H9 (cell line): Measurements from ENCODE around the gene RANBP3. TPM values are rescaled to one million over a fixed set of nuclear protein-coding genes. Genes with fewer than 3 reads are reported as not detected.
"Not testable (repeated sequence)": the region's sequence is repeated elsewhere in the genome, so short reads cannot be mapped to it uniquely, and the experiment has no call there.

Experiments
- DNase-seq: peaks from one replicate; pipeline ENCODE4 v3.0.0-alpha.2; 2017
- H2AFZ ChIP-seq: one replicate; pipeline ENCODE4 v1.6.1; 2013; ENCODE audit warnings: mild to moderate bottlenecking, low read length, control low read depth, moderate library complexity
- H2AK5ac ChIP-seq: 2 replicates; pipeline ENCODE4 v1.6.1; 2013; ENCODE audit warnings: low read length, control low read depth, mixed read lengths; ENCODE audit not compliant: insufficient read length
- H2BK120ac ChIP-seq: one replicate; pipeline ENCODE4 v1.6.1; 2013; ENCODE audit warnings: low read depth, mild to moderate bottlenecking, low read length, control low read depth, inconsistent platforms; ENCODE audit not compliant: poor library complexity, severe bottlenecking
- H2BK12ac ChIP-seq: 2 replicates; pipeline ENCODE4 v1.6.1; 2013; ENCODE audit warnings: low read length, control low read depth, mixed read lengths, low read depth; ENCODE audit not compliant: insufficient read length
- H2BK15ac ChIP-seq: 2 replicates; pipeline ENCODE4 v1.6.1; 2013; ENCODE audit warnings: low read depth, low read length, control low read depth
- H2BK20ac ChIP-seq: one replicate; pipeline ENCODE4 v1.6.1; 2013; ENCODE audit warnings: low read depth, mild to moderate bottlenecking, low read length, control low read depth, inconsistent platforms; ENCODE audit not compliant: poor library complexity, severe bottlenecking
- H2BK5ac ChIP-seq: 2 replicates; pipeline ENCODE4 v1.6.1; 2013; ENCODE audit warnings: low read length, control low read depth, mixed read lengths; ENCODE audit not compliant: insufficient read length
- H3K14ac ChIP-seq: 2 replicates; pipeline ENCODE4 v1.6.1; 2013; ENCODE audit warnings: low read length, control low read depth; ENCODE audit not compliant: insufficient read depth
- H3K18ac ChIP-seq: 2 replicates; pipeline ENCODE4 v1.6.1; 2013; ENCODE audit warnings: low read depth, mild to moderate bottlenecking, mixed read lengths, low read length, control low read depth; ENCODE audit not compliant: insufficient read length
- H3K23ac ChIP-seq: 2 replicates; pipeline ENCODE4 v1.6.1; 2013; ENCODE audit warnings: low read length, control low read depth, mixed read lengths, low read depth; ENCODE audit not compliant: insufficient read length
- H3K23me2 ChIP-seq: 2 replicates; pipeline ENCODE4 v1.6.1; 2013; ENCODE audit warnings: low read depth, mild to moderate bottlenecking, mixed read lengths, low read length, control low read depth; ENCODE audit not compliant: insufficient read length, poor library complexity, severe bottlenecking
- H3K27ac ChIP-seq: 2 replicates; pipeline ENCODE4 v1.5.1; 2013; ENCODE audit warnings: low read length, control low read depth, mixed read lengths, low read depth; ENCODE audit not compliant: insufficient read length
- H3K27me3 ChIP-seq: 2 replicates; pipeline ENCODE4 v1.6.1; 2013; ENCODE audit warnings: low read length, control low read depth, inconsistent platforms; ENCODE audit not compliant: insufficient read depth
- H3K4ac ChIP-seq: 2 replicates; pipeline ENCODE4 v1.6.1; 2013; ENCODE audit warnings: low read depth, mild to moderate bottlenecking, control low read depth, inconsistent platforms, low read length, moderate library complexity
- H3K4me1 ChIP-seq: 2 replicates; pipeline ENCODE4 v1.6.1; 2013; ENCODE audit warnings: low read length, control low read depth, inconsistent platforms; ENCODE audit not compliant: insufficient read depth
- H3K4me2 ChIP-seq: 2 replicates; pipeline ENCODE4 v1.6.1; 2013; ENCODE audit warnings: low read length, control low read depth, mixed read lengths; ENCODE audit not compliant: insufficient read length, insufficient read depth
- H3K56ac ChIP-seq: 2 replicates; pipeline ENCODE4 v1.6.1; 2013; ENCODE audit warnings: low read depth, mild to moderate bottlenecking, mixed read lengths, low read length, control low read depth; ENCODE audit not compliant: insufficient read length
- H3K79me1 ChIP-seq: 2 replicates; pipeline ENCODE4 v1.6.1; 2013; ENCODE audit warnings: low read depth, mild to moderate bottlenecking, moderate library complexity, low read length, control low read depth, inconsistent platforms; ENCODE audit not compliant: insufficient read depth, poor library complexity, severe bottlenecking
- H3K79me2 ChIP-seq: 2 replicates; pipeline ENCODE4 v1.6.1; 2013; ENCODE audit warnings: low read length, control low read depth, inconsistent platforms; ENCODE audit not compliant: insufficient read depth
- H3K9ac ChIP-seq: 2 replicates; pipeline ENCODE4 v1.6.1; 2013; ENCODE audit warnings: low read length, control low read depth, mixed read lengths; ENCODE audit not compliant: insufficient read length; ENCODE audit errors: extremely low read depth
- H3K9me3 ChIP-seq: one replicate; pipeline ENCODE4 v1.6.1; 2013; ENCODE audit warnings: low read depth, low read length, inconsistent platforms; ENCODE audit not compliant: control insufficient read depth
- H3T11ph ChIP-seq: one replicate; pipeline ENCODE4 v1.6.1; 2013; ENCODE audit warnings: mild to moderate bottlenecking, low read length, control low read depth, inconsistent platforms
- H4K20me1 ChIP-seq: one replicate; pipeline ENCODE4 v1.6.1; 2013; ENCODE audit not compliant: control insufficient read depth, insufficient read length, insufficient read depth
- H4K5ac ChIP-seq: 2 replicates; pipeline ENCODE4 v1.6.1; 2013; ENCODE audit warnings: low read depth, mild to moderate bottlenecking, mixed read lengths, low read length, control low read depth; ENCODE audit not compliant: insufficient read length
- H4K8ac ChIP-seq: replicated peaks from 2 replicates; pipeline ENCODE4 v1.6.1; 2013; ENCODE audit warnings: low read length, control low read depth, mixed read lengths, low read depth; ENCODE audit not compliant: insufficient read length
- H4K91ac ChIP-seq: 2 replicates; pipeline ENCODE4 v1.6.1; 2013; ENCODE audit warnings: low read depth, mild to moderate bottlenecking, moderate library complexity, mixed read lengths, low read length, control low read depth; ENCODE audit not compliant: insufficient read length
- H3K27ac Mint-ChIP-seq, 3 experiments: 2 replicates in 2 of 3; 3 replicates in 1 of 3; pipeline ENCODE4 v1.8.0; 2020 to 2021; ENCODE audit warnings: mixed read lengths in 3 of 3, mild to moderate bottlenecking in 1 of 3, moderate library complexity in 1 of 3
- H3K27me3 Mint-ChIP-seq: 2 replicates; pipeline ENCODE4 v1.8.0; 2021; ENCODE audit warnings: low read depth, mild to moderate bottlenecking, moderate library complexity, mixed read lengths
- H3K36me3 Mint-ChIP-seq, 3 experiments: 2 replicates in 2 of 3; 3 replicates in 1 of 3; pipeline ENCODE4 v1.8.0; 2020 to 2021; ENCODE audit warnings: low read depth in 3 of 3, mixed read lengths in 3 of 3; ENCODE audit not compliant: insufficient read depth in 1 of 3
- H3K4me1 Mint-ChIP-seq, 2 experiments: 2 replicates each; pipeline ENCODE4 v1.8.0; 2020; ENCODE audit warnings: mixed read lengths in 2 of 2
- H3K4me3 Mint-ChIP-seq, 2 experiments: 2 replicates in 1 of 2; 3 replicates in 1 of 2; pipeline ENCODE4 v1.8.0; 2020 to 2021; ENCODE audit warnings: mild to moderate bottlenecking in 2 of 2, mixed read lengths in 2 of 2, moderate library complexity in 1 of 2
- H3K9me3 Mint-ChIP-seq, 2 experiments: 2 replicates in 1 of 2; 3 replicates in 1 of 2; pipeline ENCODE4 v1.8.0; 2020; ENCODE audit warnings: mild to moderate bottlenecking in 2 of 2, mixed read lengths in 2 of 2, moderate library complexity in 1 of 2
- WGBS: extraction: QIAGEN DNeasy Blood & Tissue Kit; methylation state at CpG from one replicate; pipeline ENCODE4 v1.1.7; 2013; ENCODE audit warnings: missing lambda C conversion rate, low lambda C conversion rate, mixed read lengths; ENCODE audit not compliant: insufficient read length; ENCODE audit errors: extremely low coverage; 5-methylcytosine and 5-hydroxymethylcytosine counted together
- total RNA-seq: library from RNA; stranded (reverse); gene quantifications from 2 replicates; pipeline ENCODE4 v1.2.1, GENCODE V29; 2021
- TF ChIP-seq, protein P1 (sequence below): fragments of 200-600 bp; sonication (generic); conservative IDR thresholded peaks from 3 replicates; pipeline ENCODE4 v1.8.0; 2021; ENCODE audit warnings: antibody characterized with exemption, mild to moderate bottlenecking

Gene RANBP3
- total RNA-seq, 1 experiment from 2014 or later: 86.5 TPM

DNA sequence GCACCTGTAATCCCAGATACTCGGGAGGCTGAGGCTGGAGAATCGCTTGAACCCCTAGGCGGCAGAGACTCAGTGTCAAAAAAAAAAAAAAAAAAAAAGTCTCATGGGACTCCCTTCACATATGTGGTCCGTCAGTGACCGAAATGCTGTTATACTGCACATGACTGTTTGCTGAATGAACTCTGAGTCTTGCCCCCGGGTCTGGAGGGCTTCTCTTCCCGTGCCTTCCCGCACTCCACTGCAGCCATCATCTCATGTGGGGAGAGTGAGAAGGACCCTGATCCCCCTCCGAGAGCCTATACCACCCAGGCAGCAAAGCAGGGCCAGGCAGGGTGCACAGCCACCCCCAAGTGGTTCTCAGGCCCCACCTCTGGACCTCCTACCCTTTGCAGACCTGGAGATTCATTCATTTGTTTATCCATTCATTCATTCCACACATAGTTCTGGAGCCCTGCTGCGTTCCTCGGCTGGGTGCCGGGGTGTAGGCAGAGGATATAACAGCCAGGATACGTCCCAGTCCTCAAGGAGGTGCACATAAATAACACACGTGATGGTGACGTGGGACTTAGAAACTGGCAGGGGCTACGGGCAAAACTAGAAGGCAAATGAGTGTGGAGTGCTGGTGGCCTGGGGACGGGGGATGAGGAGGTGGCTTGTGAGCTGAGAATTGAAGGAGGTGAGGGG lies 88.5 kb downstream of the RANBP3 start:
- H3K27me3 Mint-ChIP-seq: peaks cover 39% of the 10 kb centered on the region
- no peak overlapping the region for H4K8ac ChIP-seq

DNA sequence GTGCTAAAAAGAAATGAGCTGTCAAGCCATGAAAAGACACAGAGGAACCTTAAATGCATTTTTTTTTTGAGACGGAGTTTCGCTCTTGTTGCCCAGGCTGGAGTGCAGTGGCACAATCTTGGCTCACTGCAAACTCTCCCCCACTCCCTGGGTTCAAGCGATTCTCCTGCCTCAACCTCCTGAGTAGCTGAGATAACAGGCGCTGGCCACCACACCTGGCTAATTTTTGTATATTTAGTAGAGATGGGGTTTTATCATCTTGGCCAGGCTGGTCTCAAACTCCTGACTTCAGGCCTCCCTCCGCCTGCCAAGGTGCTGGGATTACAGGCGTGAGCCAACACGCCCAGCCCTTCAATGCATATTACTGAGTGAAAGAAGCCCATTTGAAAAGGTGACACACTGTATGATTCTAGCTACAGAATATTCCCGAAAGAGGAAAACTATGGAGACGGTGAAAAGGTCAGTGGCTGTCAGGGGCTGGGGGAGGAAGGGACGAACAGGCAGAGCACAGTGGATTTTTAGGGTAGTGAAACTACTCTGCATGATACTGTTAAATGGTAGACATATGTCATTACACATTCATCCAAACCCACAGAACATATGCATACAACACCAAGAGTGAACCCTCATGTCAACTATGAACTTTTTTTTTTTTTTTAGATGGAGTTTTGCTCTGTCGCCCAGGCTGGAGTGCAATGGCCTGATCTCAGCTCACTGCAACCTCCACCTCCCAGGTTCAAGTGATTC lies 93.7 kb downstream of the RANBP3 start:
- Mint-ChIP-seq H3K27me3 (peaks cover 33% of the 10 kb centered on the region), H3K4me1 (peaks cover 13 to 21% of the 10 kb centered on the region in 2 experiments)
- H3K36me3 Mint-ChIP-seq, H3K9me3 ChIP-seq, H4K5ac ChIP-seq, H2AFZ ChIP-seq, H3K4me1 ChIP-seq, H2BK12ac ChIP-seq, H3K79me1 ChIP-seq, H4K91ac ChIP-seq, H3T11ph ChIP-seq, H2BK15ac ChIP-seq, H3K4me3 Mint-ChIP-seq, H3K79me2 ChIP-seq, H3K23me2 ChIP-seq, DNase-seq, H3K4me2 ChIP-seq, H2BK20ac ChIP-seq, H2BK120ac ChIP-seq, H4K8ac ChIP-seq, H3K23ac ChIP-seq, H3K18ac ChIP-seq, H3K4ac ChIP-seq, H3K27me3 ChIP-seq, H2AK5ac ChIP-seq, H3K14ac ChIP-seq, H4K20me1 ChIP-seq, H3K9ac ChIP-seq, H3K56ac ChIP-seq, H3K9me3 Mint-ChIP-seq, H2BK5ac ChIP-seq, H3K27ac ChIP-seq, H3K27ac Mint-ChIP-seq: not testable (repeated sequence)
- no CpG with 5 or more reads among the region's 11 CpGs for WGBS

More for the DNA sequence above, 88.5 kb downstream of the RANBP3 start:
- H3K9me3 ChIP-seq: no peaks in the 10 kb centered on the region
- no peak for DNase-seq
- H3K79me2 ChIP-seq: no peaks in the 10 kb centered on the region
- H3K27ac ChIP-seq: no peak overlapping the region
- TF ChIP-seq, protein P1, sequence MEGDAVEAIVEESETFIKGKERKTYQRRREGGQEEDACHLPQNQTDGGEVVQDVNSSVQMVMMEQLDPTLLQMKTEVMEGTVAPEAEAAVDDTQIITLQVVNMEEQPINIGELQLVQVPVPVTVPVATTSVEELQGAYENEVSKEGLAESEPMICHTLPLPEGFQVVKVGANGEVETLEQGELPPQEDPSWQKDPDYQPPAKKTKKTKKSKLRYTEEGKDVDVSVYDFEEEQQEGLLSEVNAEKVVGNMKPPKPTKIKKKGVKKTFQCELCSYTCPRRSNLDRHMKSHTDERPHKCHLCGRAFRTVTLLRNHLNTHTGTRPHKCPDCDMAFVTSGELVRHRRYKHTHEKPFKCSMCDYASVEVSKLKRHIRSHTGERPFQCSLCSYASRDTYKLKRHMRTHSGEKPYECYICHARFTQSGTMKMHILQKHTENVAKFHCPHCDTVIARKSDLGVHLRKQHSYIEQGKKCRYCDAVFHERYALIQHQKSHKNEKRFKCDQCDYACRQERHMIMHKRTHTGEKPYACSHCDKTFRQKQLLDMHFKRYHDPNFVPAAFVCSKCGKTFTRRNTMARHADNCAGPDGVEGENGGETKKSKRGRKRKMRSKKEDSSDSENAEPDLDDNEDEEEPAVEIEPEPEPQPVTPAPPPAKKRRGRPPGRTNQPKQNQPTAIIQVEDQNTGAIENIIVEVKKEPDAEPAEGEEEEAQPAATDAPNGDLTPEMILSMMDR: no peak
- no peak overlapping the region for H3K4ac ChIP-seq
- no peaks in the 10 kb centered on the region for H3K36me3 Mint-ChIP-seq
- no peak overlapping the region for H2BK20ac ChIP-seq
- H2AFZ ChIP-seq: no peak overlapping the region
- no peaks in the 10 kb centered on the region; the same call in 1 of the 2 replicates for H3K4me1 ChIP-seq
- H3T11ph ChIP-seq: no peak overlapping the region
- H3K4me1 Mint-ChIP-seq: peaks cover 10 to 15% of the 10 kb centered on the region in 2 experiments
- H3K27ac Mint-ChIP-seq: no peak overlapping the region
- H3K14ac ChIP-seq: no peak overlapping the region
- no peak overlapping the region for H3K18ac ChIP-seq
- H2BK5ac ChIP-seq: no peak overlapping the region
- no peak overlapping the region for H3K56ac ChIP-seq
- no peak overlapping the region for H3K9ac ChIP-seq
- no peak overlapping the region for H4K5ac ChIP-seq
- no peak overlapping the region; the same call in 1 of the 2 replicates for H2BK15ac ChIP-seq
- WGBS: no CpG with 5 or more reads among the region's 17 CpGs
- no peaks in the 10 kb centered on the region for H3K23me2 ChIP-seq
- H2BK12ac ChIP-seq: no peak overlapping the region
- no peaks in the 10 kb centered on the region for H3K27me3 ChIP-seq
- H4K91ac ChIP-seq: no peak overlapping the region
- H3K79me1 ChIP-seq: no peaks in the 10 kb centered on the region
- no peak overlapping the region for H3K4me3 Mint-ChIP-seq
- no peak overlapping the region for H2BK120ac ChIP-seq
- H3K4me2 ChIP-seq: no peak overlapping the region
- H4K20me1 ChIP-seq: no peaks in the 10 kb centered on the region
- no peak overlapping the region for H3K23ac ChIP-seq
- H3K9me3 Mint-ChIP-seq: no peaks in the 10 kb centered on the region
- no peak overlapping the region for H2AK5ac ChIP-seq
